Pancreas (tissue), 10 donors: ENCODE results near the gene SFMBT2. TPM values are rescaled to one million over a fixed set of nuclear protein-coding genes. Genes with fewer than 3 reads are reported as not detected.

ENCODE experiments used
- ATAC-seq, 4 donors: fragments of 200-7000 bp; cut with Tn5 transposase; one replicate each; pipeline versions ENCODE4 v1.8.0 to v1.9.1; 2020; ENCODE audit warnings: mild to moderate bottlenecking in 4 of 4, moderate library complexity in 4 of 4
- DNase-seq, 6 donors: peaks; one replicate each; pipeline ENCODE4 v3.0.0-alpha.2; 2020
- FAIRE-seq: peaks from 2 replicates; lab custom pipeline; 2012; peaks lifted over from hg19 to GRCh38; lab: Jason Lieb, UNC
- H3K27ac ChIP-seq, 4 donors: fragments of 200-600 bp; sonication (generic); 1 replicate in 3 of 4; 2 replicates in 1 of 4; pipeline versions ENCODE4 v1.5.0 to v1.8.0; 2020
- H3K27me3 ChIP-seq, 4 donors: fragments of 200-600 bp; one replicate each; pipeline ENCODE4 v1.8.0; 2021
- H3K36me3 ChIP-seq, 3 donors: fragments of 200-600 bp; sonication (generic) in 1 of 3; one replicate each; pipeline versions ENCODE4 v1.5.0 to v1.8.0; 2020 to 2021
- H3K4me1 ChIP-seq, 3 donors: fragments of 200-600 bp; one replicate each; pipeline ENCODE4 v1.8.0; 2021
- H3K4me3 ChIP-seq, 4 donors: fragments of 200-600 bp; sonication (generic) in 2 of 4; one replicate each; pipeline versions ENCODE4 v1.5.0 to v1.8.0; 2020 to 2021
- H3K9me3 ChIP-seq, 4 donors: fragments of 200-600 bp; one replicate each; pipeline ENCODE4 v1.8.0; 2021
- WGBS, 2 donors: extraction: QIAGEN DNeasy Blood & Tissue Kit; methylation state at CpG; one replicate each; pipeline ENCODE4 v1.1.7; 2013; 5-methylcytosine and 5-hydroxymethylcytosine counted together
- intact Hi-C, 3 donors: fragments of 100-400 bp; cut with DNase I; formaldehyde crosslinking; loops; one replicate each; pipeline versions ENCODE4 v1.11.1 to v1.14.2; 2022
- polyA plus RNA-seq, 2 donors: library from polyadenylated mRNA; stranded (reverse); fragments of 200-250 nt; gene quantifications; one replicate each; pipeline ENCODE4 v1.2.3, GENCODE V29; 2013
- total RNA-seq, 6 donors: library from RNA; stranded (reverse); fragmentation: NEBNext Ultra II Directional in 4 of 6; extraction: Animal tissue kit (Norgen Biotek cat#: 25700) in 4 of 6; gene quantifications; one replicate each; pipeline versions ENCODE4 v1.2.1 to v1.2.4, GENCODE V29; 2021 to 2023
- TF ChIP-seq, protein P1 (sequence below), 4 donors: fragments of 200-600 bp; sonication (generic) in 3 of 4; IDR thresholded peaks; one replicate each; pipeline versions ENCODE4 v1.5.0 to v1.8.0; 2021; ENCODE audit warnings: antibody characterized with exemption in 4 of 4
- donor health status: healthy with polysubstance abuse.
- donor health status: DM: no; HTN: no; CAD: no; lungs with moderate emphysema.
- donor health status: DM: no; HTN: no; CAD: no.
- donor health status: control.
- donor health status: control.
- donor health status: Bipolar disorder and iron deficiency.
- donor health status: DM: yes; HTN: yes; CAD: no.
- donor health status: DM: no; HTN: no; CAD: no.
- donor health status: DM: no; HTN: no; CAD: no.
- donor health status: DM: yes; HTN: yes; CAD: no.

SFMBT2 gene
- total and polyA plus RNA-seq, 8 donors: 0.65 to 9.4 (median 1.9) TPM

DNA sequence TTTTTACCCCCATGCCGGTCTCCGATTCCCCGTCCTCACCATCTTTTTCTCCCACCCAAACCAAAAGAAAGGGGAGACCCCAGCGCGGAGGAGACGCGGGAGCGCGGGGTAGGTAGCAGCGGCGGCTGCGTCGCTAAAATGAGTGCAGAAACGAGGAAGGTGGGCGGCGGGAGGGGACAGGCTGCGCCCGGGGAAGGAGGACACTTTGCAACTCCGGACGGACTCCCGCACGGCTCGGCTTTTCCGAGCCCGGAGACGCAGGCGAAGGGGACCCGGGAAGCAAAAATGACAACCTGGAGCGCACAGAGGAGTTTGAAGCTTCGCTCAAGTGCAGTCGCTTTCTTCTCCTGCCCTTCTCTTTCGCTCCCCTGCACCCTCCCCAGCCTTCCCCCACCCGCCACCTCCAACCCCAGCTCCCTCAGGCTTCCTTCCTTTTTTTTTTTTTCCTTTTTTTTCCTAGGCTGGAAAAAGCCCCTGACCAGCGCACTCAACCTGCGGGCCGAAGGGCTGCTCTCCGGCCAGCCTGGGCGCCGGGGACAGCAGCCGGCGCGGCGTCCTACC is 453 bp downstream of the SFMBT2 start:
- TF ChIP-seq, protein P1, sequence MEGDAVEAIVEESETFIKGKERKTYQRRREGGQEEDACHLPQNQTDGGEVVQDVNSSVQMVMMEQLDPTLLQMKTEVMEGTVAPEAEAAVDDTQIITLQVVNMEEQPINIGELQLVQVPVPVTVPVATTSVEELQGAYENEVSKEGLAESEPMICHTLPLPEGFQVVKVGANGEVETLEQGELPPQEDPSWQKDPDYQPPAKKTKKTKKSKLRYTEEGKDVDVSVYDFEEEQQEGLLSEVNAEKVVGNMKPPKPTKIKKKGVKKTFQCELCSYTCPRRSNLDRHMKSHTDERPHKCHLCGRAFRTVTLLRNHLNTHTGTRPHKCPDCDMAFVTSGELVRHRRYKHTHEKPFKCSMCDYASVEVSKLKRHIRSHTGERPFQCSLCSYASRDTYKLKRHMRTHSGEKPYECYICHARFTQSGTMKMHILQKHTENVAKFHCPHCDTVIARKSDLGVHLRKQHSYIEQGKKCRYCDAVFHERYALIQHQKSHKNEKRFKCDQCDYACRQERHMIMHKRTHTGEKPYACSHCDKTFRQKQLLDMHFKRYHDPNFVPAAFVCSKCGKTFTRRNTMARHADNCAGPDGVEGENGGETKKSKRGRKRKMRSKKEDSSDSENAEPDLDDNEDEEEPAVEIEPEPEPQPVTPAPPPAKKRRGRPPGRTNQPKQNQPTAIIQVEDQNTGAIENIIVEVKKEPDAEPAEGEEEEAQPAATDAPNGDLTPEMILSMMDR (IDR thresholded peaks at IDR 0.05): no peak
- Histone ChIP-seq H3K9me3 (no peaks in the 10 kb centered on the region), H3K36me3 (no peaks in the 10 kb centered on the region), H3K4me1 (peaks cover 0 to 6% (median 4%) of the 10 kb centered on the region in 3 donors), H3K27me3 (peaks cover 0 to 14% (median 8%) of the 10 kb centered on the region in 4 donors), H3K4me3 (peak overlapping the region; percentile 35 to 74 (median 58)), H3K27ac (peak overlapping the region in 2 of 4 donors; percentile 28 to 65)
- DNase-seq (peak in 3 of 6 donors; percentile 20 to 62 (median 62)), FAIRE-seq (no peak), ATAC-seq (peak; percentile 3 to 27 (median 6))
- WGBS, 2 donors: 0% methylated on average over 41 to 43 of the region's 43 CpGs
- intact Hi-C loops: loop anchor here in 2 of 3 donors (10.0 kb wide), 3 partner anchors 146 to 746 kb away; no protein-coding TSS in a partner anchor

DNA sequence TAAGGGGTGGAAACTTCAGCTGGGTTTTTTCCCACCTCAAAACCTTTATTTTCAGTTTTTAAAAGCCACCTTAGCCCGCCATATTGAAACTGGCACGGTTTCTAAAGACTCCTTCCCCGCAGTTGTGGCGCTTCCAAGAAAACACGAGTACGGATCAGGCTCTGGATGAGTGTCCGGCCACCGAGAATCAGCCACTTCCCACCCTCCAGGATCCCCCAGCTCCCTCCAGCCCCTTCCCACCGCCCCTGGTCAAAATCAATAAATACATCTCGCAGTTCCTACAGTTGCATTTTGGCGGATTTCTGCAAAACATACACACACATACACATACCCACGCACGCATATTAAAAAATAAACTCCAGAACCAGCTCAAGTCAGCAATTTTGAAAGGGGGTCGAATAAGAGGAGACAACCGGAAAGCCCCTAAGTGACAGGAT is 1.1 kb downstream of the SFMBT2 start:
- H3K4me3 ChIP-seq: peak overlapping the region; percentile 35 to 74 (median 58)
- no peaks in the 10 kb centered on the region for H3K9me3 ChIP-seq
- no peak for ATAC-seq
- DNase-seq: no peak
- no peak for FAIRE-seq
- peak overlapping the region in 1 of 4 donors; percentile 65 for H3K27ac ChIP-seq
- intact Hi-C loops: loop anchor here in 2 of 3 donors (10.0 kb wide), 3 partner anchors 145 to 745 kb away; no protein-coding TSS in a partner anchor
- H3K27me3 ChIP-seq: peaks cover 0 to 14% (median 8%) of the 10 kb centered on the region in 4 donors
- no peaks in the 10 kb centered on the region for H3K36me3 ChIP-seq
- WGBS, 2 donors: 0 to 1% methylated on average over 15 of the region's 15 CpGs
- peaks cover 0 to 6% (median 4%) of the 10 kb centered on the region in 3 donors for H3K4me1 ChIP-seq
- TF ChIP-seq, protein P1 (IDR thresholded peaks at IDR 0.05): no peak

DNA sequence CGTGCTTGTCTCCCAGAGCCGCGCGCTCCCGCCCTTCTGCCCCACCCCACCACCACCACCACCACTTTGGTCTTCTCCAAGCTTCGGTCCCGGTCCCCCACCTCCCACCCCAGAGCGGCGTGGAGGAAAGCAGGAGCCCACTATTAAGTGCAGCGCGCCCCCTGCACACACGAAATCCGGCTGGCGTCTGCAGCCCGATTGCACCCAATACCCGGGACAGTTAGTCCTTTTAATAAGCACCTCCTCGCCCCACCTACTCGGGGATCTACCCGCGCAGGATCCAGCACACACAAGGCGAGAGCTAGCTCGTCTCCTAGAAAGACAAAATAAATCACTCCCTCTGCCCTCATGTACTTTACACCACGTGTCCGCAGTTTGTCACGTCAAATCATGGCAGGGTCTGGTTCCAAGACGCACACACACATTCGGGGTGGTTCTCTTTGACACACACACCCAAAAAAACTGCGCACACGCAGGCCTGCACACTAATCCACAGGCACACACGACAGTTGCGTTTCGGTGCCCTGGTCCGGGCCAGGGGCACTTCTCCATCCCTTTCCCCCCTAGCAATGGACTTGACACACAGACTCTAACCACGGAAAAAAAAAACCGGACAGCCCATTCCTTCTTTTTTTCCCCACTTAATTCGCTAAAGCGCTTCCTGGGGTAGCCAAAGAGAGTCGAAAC is 1.6 kb downstream of the SFMBT2 start:
- Histone ChIP-seq H3K27ac (no peak overlapping the region), H3K27me3 (peaks cover 0 to 14% (median 8%) of the 10 kb centered on the region in 4 donors), H3K4me3 (peak overlapping the region; percentile 23 to 74 (median 58)), H3K4me1 (peaks cover 0 to 6% (median 4%) of the 10 kb centered on the region in 3 donors), H3K36me3 (no peaks in the 10 kb centered on the region), H3K9me3 (no peaks in the 10 kb centered on the region)
- TF ChIP-seq, protein P1 (IDR thresholded peaks at IDR 0.05): no peak
- peak in 2 of 6 donors; percentile 10 to 19 for DNase-seq
- 1% methylated on average over 38 of the region's 38 CpGs for WGBS, 2 donors
- intact Hi-C loops: loop anchor here in 1 of 3 donors (10.0 kb wide), 1 partner anchor 144 kb away; no protein-coding TSS in a partner anchor
- peak in 2 of 4 donors; percentile 3 to 10 for ATAC-seq
- FAIRE-seq: no peak

DNA sequence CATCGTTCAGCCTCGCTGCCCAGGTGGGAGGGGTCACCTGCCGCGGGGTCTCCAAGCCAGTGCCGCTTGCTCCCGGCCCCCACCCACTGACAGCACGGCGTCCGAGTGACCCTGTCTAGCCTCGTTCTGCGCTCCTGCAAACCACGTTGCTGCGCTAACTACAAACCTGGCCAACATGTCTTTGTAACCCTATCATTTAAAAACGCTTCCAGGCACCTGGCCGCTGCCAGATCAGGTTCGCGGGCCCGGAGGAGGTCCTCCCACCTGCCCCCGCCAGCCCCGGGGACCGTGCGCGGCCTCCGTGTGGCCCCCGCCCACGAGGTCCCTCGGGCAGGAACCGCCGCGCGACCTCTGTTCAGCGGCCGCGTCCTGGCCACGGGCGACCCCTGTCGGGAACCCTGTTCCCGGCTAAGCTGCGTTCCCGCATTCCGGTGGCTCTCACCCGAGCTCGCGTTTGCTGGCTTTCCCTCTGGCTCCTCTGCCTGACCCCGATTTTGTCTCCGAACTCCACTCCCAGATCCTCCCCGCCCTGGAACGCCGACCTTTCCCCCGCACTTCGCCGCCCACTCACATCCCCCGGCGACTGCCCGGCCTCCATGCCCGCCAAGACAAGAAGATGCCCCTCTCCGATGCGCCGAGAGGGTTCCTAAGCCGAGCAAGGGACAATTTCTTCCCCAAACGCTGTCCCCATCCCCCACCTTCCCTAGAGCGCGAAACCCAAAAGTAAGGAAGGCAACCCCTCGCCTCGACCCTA is 2.4 kb downstream of the SFMBT2 start:
- Histone ChIP-seq H3K36me3 (no peaks in the 10 kb centered on the region), H3K4me1 (peaks cover 0 to 6% (median 4%) of the 10 kb centered on the region in 3 donors), H3K27me3 (peaks cover 0 to 14% (median 8%) of the 10 kb centered on the region in 4 donors), H3K4me3 (peak overlapping the region; percentile 23 to 60 (median 48)), H3K9me3 (no peaks in the 10 kb centered on the region), H3K27ac (peak overlapping the region in 2 of 4 donors; percentile 39 to 61)
- TF ChIP-seq, protein P1 (IDR thresholded peaks at IDR 0.05): peak in 1 of 4 donors; percentile 16
- 1% methylated on average over 63 to 65 of the region's 65 CpGs for WGBS, 2 donors
- intact Hi-C loops: loop anchor here in 1 of 3 donors (10.0 kb wide), 1 partner anchor 144 kb away; no protein-coding TSS in a partner anchor
- ATAC-seq: peak; percentile 41 to 67 (median 63)
- FAIRE-seq: no peak
- DNase-seq: peak; percentile 18 to 80 (median 46)
